Liver (tissue), 3 donors: ENCODE measurements around the gene SPAG16.

Experiments used
- EGR1 ChIP-seq, 2 donors: IDR thresholded peaks; 2 replicates each; pipeline ENCODE4 v1.6.1; 2016 to 2018; ENCODE audit warnings: antibody characterized with exemption in 2 of 2, low read depth in 2 of 2
- GABPA ChIP-seq, 2 donors: IDR thresholded peaks in 1 of 2; conservative IDR thresholded peaks in 1 of 2; 2 replicates each; pipeline ENCODE4 v1.6.1; 2016; ENCODE audit warnings: antibody characterized with exemption in 2 of 2, mild to moderate bottlenecking in 1 of 2, moderate library complexity in 1 of 2
- JUND ChIP-seq, 2 donors: IDR thresholded peaks; 2 replicates each; pipeline ENCODE4 v1.6.1; 2016; ENCODE audit warnings: antibody characterized with exemption in 2 of 2
- RAD21 ChIP-seq, 2 donors: IDR thresholded peaks; 2 replicates each; pipeline ENCODE4 v1.6.1; 2016; ENCODE audit warnings: antibody characterized with exemption in 2 of 2, mild to moderate bottlenecking in 2 of 2
- SP1 ChIP-seq: IDR thresholded peaks from 2 replicates; pipeline ENCODE4 v1.6.1; 2018; ENCODE audit warnings: antibody characterized with exemption, mild to moderate bottlenecking
- TAF1 ChIP-seq: conservative IDR thresholded peaks from 2 replicates; pipeline ENCODE4 v1.6.1; 2016; ENCODE audit warnings: antibody characterized with exemption, mild to moderate bottlenecking
- YY1 ChIP-seq: IDR thresholded peaks from 2 replicates; pipeline ENCODE4 v1.6.1; 2016; ENCODE audit warnings: antibody characterized with exemption, mild to moderate bottlenecking
- TF ChIP-seq, protein P1 (sequence below): fragments of 150-350 bp; IDR thresholded peaks from 2 replicates; pipeline ENCODE4 v1.5.1; 2017; ENCODE audit warnings: improper control_type of control experiment, low read depth, low read length; ENCODE audit not compliant: missing input control
- TF ChIP-seq, protein P2 (sequence below): IDR thresholded peaks from 2 replicates; pipeline ENCODE4 v1.6.1; 2016; ENCODE audit warnings: antibody characterized with exemption
- TF ChIP-seq, protein P3 (sequence below): IDR thresholded peaks from 2 replicates; pipeline ENCODE4 v1.6.1; 2016; ENCODE audit warnings: antibody characterized with exemption, mild to moderate bottlenecking
- TF ChIP-seq, protein P4 (sequence below): IDR thresholded peaks from 2 replicates; pipeline ENCODE4 v1.6.1; 2016; ENCODE audit warnings: antibody characterized with exemption
- donor health status: healthy.
- donor health status: healthy.

DNA sequence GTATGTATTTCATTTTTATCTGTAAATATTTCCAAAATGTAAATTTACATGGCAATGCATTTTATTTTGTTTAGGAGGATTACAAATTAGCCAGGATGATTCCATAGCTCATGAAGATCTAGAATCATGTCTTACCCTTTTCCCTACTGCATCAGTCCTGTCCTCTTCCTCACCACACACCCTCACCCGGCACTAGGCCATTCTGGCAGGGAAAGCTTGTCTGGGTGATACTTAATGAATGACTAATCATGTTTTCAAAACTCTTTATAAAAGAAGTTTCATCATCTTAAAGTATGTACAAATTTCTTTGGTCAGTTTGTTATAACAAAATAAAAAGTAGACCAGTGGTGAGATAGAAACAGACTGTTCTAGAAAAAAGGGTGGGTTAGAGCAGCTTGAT, 843.3 kb downstream of the SPAG16 start:
- TF ChIP-seq SP1 (no peak), RAD21 (IDR thresholded peaks at IDR 0.05) (no peak), GABPA (IDR thresholded peaks at IDR 0.05 in 1 of 2, conservative IDR thresholded peaks at IDR 0.05 in 1 of 2) (no peak), EGR1 (IDR thresholded peaks at IDR 0.05; ENCODE audit: low read depth in 2 of 2) (no peak), TAF1 (no peak), JUND (IDR thresholded peaks at IDR 0.05) (no peak), YY1 (no peak)
- TF ChIP-seq, protein P1, sequence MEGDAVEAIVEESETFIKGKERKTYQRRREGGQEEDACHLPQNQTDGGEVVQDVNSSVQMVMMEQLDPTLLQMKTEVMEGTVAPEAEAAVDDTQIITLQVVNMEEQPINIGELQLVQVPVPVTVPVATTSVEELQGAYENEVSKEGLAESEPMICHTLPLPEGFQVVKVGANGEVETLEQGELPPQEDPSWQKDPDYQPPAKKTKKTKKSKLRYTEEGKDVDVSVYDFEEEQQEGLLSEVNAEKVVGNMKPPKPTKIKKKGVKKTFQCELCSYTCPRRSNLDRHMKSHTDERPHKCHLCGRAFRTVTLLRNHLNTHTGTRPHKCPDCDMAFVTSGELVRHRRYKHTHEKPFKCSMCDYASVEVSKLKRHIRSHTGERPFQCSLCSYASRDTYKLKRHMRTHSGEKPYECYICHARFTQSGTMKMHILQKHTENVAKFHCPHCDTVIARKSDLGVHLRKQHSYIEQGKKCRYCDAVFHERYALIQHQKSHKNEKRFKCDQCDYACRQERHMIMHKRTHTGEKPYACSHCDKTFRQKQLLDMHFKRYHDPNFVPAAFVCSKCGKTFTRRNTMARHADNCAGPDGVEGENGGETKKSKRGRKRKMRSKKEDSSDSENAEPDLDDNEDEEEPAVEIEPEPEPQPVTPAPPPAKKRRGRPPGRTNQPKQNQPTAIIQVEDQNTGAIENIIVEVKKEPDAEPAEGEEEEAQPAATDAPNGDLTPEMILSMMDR = no peak
- TF ChIP-seq, protein P2, sequence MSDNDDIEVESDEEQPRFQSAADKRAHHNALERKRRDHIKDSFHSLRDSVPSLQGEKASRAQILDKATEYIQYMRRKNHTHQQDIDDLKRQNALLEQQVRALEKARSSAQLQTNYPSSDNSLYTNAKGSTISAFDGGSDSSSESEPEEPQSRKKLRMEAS = no peak
- TF ChIP-seq, protein P3, sequence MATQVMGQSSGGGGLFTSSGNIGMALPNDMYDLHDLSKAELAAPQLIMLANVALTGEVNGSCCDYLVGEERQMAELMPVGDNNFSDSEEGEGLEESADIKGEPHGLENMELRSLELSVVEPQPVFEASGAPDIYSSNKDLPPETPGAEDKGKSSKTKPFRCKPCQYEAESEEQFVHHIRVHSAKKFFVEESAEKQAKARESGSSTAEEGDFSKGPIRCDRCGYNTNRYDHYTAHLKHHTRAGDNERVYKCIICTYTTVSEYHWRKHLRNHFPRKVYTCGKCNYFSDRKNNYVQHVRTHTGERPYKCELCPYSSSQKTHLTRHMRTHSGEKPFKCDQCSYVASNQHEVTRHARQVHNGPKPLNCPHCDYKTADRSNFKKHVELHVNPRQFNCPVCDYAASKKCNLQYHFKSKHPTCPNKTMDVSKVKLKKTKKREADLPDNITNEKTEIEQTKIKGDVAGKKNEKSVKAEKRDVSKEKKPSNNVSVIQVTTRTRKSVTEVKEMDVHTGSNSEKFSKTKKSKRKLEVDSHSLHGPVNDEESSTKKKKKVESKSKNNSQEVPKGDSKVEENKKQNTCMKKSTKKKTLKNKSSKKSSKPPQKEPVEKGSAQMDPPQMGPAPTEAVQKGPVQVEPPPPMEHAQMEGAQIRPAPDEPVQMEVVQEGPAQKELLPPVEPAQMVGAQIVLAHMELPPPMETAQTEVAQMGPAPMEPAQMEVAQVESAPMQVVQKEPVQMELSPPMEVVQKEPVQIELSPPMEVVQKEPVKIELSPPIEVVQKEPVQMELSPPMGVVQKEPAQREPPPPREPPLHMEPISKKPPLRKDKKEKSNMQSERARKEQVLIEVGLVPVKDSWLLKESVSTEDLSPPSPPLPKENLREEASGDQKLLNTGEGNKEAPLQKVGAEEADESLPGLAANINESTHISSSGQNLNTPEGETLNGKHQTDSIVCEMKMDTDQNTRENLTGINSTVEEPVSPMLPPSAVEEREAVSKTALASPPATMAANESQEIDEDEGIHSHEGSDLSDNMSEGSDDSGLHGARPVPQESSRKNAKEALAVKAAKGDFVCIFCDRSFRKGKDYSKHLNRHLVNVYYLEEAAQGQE = no peak
- TF ChIP-seq, protein P4, sequence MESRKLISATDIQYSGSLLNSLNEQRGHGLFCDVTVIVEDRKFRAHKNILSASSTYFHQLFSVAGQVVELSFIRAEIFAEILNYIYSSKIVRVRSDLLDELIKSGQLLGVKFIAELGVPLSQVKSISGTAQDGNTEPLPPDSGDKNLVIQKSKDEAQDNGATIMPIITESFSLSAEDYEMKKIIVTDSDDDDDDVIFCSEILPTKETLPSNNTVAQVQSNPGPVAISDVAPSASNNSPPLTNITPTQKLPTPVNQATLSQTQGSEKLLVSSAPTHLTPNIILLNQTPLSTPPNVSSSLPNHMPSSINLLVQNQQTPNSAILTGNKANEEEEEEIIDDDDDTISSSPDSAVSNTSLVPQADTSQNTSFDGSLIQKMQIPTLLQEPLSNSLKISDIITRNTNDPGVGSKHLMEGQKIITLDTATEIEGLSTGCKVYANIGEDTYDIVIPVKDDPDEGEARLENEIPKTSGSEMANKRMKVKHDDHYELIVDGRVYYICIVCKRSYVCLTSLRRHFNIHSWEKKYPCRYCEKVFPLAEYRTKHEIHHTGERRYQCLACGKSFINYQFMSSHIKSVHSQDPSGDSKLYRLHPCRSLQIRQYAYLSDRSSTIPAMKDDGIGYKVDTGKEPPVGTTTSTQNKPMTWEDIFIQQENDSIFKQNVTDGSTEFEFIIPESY = no peak
